Ishikawa (cell line): ENCODE results near the gene WNT6.

Source experiments
- CREB1 ChIP-seq: IDR thresholded peaks from 2 replicates; pipeline ENCODE4 v1.6.1; 2012; ENCODE audit warnings: low read depth
- EP300 ChIP-seq: IDR thresholded peaks from 2 replicates; pipeline ENCODE4 v1.6.1; 2012; ENCODE audit warnings: borderline replicate concordance
- MAX ChIP-seq: IDR thresholded peaks from 2 replicates; pipeline ENCODE4 v1.6.1; 2012
- NFIC ChIP-seq: IDR thresholded peaks from 2 replicates; pipeline ENCODE4 v1.6.1; 2012
- RAD21 ChIP-seq: IDR thresholded peaks from 2 replicates; pipeline ENCODE4 v1.6.1; 2012; ENCODE audit warnings: low read depth
- TAF1 ChIP-seq: IDR thresholded peaks from 2 replicates; pipeline ENCODE4 v1.6.1; 2012; ENCODE audit warnings: low read depth, mild to moderate bottlenecking
- TEAD4 ChIP-seq: IDR thresholded peaks from 2 replicates; pipeline ENCODE4 v1.6.1; 2012

DNA sequence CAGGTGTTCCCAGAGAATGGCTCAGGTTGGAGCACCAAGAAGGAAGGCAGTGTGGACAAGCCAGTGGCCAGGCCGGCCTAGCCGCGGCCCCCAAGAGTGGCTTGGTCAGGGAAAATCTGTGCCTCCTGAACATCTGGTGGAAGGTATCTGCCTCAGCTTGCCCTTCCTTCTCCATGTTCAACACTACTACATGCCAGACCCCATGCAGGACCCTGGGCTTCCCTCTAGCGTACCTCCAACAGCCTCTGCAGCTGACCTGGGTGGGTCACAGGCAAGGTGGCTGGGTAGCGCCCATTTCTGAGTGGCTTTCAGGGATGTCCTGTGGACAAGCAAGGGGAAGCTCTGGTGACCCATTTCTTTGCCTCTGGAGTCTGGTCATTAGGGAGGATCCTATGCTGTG is 28.7 kb downstream of the WNT6 start:
- TF ChIP-seq TAF1 = no peak
- TF ChIP-seq NFIC = no peak
- no peak for TF ChIP-seq RAD21
- no peak for TF ChIP-seq MAX
- no peak for TF ChIP-seq TEAD4
- no peak for TF ChIP-seq EP300
- no peak for TF ChIP-seq CREB1
